ENCODE results near the gene ERC2.

Gene ERC2

DNA sequence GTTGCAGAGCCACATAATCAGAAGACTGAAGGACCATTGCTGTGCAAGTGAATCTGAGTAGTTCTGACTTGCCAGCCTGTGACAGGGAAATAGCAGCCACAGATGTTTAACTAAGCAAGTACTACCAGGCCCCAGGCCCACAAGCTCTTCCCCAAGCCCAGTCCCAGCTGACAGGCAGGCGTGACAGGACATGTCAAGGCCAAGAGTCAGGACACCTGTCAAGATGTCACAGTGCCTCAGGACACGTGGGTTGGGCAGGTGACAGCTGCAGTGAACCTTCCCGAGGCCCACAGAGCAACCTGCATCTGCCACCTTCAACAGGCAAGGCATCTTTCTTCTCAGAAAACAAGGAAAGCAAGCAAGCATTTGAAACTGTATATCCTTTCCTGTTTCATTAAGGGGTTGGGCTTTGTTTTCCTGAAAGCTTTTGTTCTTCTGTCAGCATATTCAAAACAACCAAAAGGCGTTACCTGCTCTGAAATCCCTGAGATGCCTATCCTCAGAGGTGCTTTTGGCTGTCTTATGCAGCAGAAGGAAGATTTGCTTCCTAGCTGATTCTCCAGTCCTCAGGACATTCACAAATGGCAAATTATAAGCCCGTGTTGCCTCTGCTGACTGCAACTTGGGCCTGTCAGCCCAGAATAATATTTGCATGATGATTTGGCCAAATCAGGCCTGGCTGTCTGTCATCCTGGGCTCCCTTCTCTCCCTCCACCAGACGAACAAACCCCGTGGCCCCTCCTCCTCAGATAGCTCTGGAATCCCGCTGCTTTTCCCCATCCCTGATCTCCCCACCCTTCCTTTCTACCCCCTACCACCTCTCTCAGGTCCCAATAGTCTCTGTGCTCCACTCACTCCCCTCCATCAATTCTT, 809.3 kb downstream of the ERC2 start:
- TF ChIP-seq, protein P1, sequence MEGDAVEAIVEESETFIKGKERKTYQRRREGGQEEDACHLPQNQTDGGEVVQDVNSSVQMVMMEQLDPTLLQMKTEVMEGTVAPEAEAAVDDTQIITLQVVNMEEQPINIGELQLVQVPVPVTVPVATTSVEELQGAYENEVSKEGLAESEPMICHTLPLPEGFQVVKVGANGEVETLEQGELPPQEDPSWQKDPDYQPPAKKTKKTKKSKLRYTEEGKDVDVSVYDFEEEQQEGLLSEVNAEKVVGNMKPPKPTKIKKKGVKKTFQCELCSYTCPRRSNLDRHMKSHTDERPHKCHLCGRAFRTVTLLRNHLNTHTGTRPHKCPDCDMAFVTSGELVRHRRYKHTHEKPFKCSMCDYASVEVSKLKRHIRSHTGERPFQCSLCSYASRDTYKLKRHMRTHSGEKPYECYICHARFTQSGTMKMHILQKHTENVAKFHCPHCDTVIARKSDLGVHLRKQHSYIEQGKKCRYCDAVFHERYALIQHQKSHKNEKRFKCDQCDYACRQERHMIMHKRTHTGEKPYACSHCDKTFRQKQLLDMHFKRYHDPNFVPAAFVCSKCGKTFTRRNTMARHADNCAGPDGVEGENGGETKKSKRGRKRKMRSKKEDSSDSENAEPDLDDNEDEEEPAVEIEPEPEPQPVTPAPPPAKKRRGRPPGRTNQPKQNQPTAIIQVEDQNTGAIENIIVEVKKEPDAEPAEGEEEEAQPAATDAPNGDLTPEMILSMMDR (IDR thresholded peaks at IDR 0.05; ENCODE audit: extremely low read depth, missing control alignments), result no peak
- DNase-seq (ENCODE audit: low spot score), result no peak

DNA sequence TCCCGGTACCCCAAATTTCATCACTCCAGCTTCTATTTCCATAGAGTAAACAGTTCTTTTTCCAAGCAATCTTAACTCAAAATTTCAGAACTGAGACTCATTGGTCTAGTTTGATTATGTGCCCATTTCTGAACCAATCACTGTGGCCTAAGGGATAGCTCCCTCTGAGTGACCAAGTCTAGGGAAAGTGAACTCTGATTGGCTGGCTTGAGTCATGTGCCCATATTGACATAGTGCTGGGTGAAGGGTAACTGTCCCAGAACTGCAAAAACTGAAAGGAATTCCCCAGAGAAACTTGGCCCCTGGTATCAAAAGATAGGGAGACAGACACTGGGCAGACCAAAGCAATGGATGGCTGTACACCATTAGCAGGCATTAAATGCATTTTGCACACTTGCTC, 810.0 kb downstream of the ERC2 start:
- no peak for DNase-seq (ENCODE audit: low spot score)
- TF ChIP-seq, protein P1 (IDR thresholded peaks at IDR 0.05; ENCODE audit: extremely low read depth, missing control alignments), result no peak

DNA sequence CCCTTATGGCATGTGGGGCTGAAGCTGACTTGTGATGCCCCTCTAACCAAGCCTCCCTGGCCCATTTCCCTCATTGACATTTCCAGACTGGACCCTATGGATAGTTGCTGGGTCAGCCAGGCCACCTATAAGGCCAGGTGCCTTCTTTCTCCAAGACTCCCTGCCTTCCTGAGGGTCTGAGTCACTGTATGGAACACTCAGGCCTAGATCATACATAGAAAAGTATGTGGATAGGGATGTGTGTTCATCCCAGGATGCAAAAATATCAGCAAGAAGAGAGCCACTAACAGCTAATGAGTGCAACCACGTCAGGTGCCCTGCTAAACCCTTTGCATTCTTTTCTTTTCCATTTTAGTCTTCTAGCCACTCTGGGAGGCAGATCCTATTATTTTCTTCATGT, 812.7 kb downstream of the ERC2 start:
- TF ChIP-seq, protein P1 (IDR thresholded peaks at IDR 0.05; ENCODE audit: extremely low read depth, missing control alignments), result no peak
- no peak for DNase-seq (ENCODE audit: low spot score)

DNA sequence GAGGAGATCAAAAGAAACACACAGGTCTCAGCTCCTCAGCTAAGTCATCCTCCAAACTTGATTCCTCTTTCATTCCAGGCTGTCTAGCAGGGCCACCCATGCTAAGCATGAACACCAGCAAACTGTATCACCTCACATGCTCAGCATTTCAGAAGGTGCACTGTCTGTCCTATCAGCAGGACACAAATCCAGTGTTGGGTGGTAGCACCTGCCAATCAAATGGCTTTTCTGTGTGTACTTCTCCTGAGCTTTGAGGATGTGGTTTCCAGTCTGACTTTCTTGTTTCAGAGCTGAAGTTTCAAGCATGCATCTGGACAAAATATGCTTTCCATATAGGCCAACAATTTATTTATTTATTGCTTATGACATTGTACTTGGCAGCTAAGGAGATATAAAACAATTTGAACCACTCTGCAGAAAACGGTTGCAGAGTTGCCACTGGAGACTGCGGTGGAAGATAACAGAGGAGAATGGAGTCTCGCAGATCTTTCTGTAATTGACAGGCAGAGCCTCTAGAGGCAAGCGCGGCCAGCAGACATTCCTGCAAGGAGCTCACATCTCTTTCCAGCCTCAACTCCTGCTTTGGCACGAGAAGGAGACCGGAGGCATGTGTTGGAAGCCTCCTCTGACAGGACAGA, 814.0 kb downstream of the ERC2 start:
- TF ChIP-seq, protein P1 (IDR thresholded peaks at IDR 0.05; ENCODE audit: extremely low read depth, missing control alignments), result no peak
- peak; percentile 54 for DNase-seq (ENCODE audit: low spot score)

DNA sequence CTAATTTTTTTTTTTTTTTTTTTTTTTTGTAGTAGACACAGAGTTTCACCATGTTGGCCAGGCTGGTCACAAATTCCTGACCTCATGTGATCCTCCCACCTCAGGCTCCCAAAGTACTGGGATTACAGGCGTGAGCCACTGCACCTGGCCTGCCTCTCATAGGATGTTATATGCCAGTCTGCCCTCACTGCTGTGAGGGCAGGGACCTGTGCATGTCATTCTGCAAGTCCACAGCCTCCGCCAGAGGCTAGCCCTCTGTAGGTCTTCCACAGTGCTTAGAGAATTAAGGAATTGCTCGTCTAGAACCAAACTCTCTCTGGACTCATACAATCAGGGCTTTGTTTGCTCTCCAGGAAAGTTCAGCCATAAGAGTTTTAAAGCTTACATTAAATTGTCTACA, 817.3 kb downstream of the ERC2 start:
- TF ChIP-seq, protein P1 (IDR thresholded peaks at IDR 0.05; ENCODE audit: extremely low read depth, missing control alignments), result no peak
- no peak for DNase-seq (ENCODE audit: low spot score)

DNA sequence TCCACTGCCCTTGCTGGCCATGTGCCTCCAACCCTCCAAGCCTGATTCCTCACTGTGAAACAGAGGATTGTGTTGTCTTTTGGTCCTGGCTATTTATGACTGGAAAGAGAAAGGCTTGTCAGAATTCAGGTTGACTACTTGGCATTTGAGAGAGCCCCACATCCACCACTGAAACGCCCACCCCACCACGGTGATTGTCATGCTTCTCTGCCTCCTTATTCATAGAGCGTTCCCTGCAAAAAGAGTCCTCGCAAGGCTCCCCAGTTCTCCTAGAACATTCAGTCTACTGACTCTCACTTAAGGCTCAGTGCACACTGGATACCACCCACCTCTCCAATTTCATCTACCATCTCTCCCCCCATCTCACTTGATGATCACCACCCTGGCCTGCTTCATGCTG, 818.3 kb downstream of the ERC2 start:
- no peak for DNase-seq (ENCODE audit: low spot score)
- TF ChIP-seq, protein P1 (IDR thresholded peaks at IDR 0.05; ENCODE audit: extremely low read depth, missing control alignments), result no peak

DNA sequence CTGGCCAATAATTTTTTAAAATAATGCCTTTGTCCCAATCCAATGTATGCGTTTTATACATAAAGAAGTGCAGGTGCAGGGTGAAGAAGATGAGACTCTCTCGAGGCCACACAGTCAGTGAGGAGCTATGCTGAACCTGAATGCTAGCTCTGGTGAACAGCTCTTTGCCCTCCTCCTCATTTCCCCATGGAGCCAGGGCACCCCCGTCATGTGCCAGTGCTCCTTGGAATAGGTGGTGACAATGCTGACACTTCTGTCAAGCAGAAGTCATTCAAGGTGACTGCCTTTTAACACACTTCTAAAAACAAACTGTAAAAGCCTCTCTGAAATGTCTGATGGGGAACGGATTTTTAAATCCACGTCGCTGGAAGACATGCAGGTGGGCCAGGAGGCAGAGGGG, 818.7 kb downstream of the ERC2 start:
- DNase-seq (ENCODE audit: low spot score), result no peak
- TF ChIP-seq, protein P1 (IDR thresholded peaks at IDR 0.05; ENCODE audit: extremely low read depth, missing control alignments), result no peak
